Tibial nerve (tissue), 4 donors: Measurements from ENCODE around the gene FARP1.

Source experiments
- CTCF ChIP-seq, 5 experiments: fragments of 200-600 bp in 3 of 5; fragments of 450-650 bp in 2 of 5; sonication (generic) in 3 of 5; IDR thresholded peaks; one replicate each; pipeline ENCODE4 v1.5.1; 2016 to 2019; ENCODE audit warnings: antibody characterized with exemption in 5 of 5, mild to moderate bottlenecking in 3 of 5, moderate library complexity in 2 of 5
- EP300 ChIP-seq, 2 donors: sonication (generic); formaldehyde crosslinking; IDR thresholded peaks; one replicate each; pipeline ENCODE4 v1.6.1; 2017; ENCODE audit warnings: antibody characterized with exemption in 2 of 2, mild to moderate bottlenecking in 1 of 2
- POLR2A ChIP-seq, 2 donors: fragments of 450-650 bp; IDR thresholded peaks; one replicate each; pipeline ENCODE4 v1.6.1; 2017; ENCODE audit warnings: antibody characterized with exemption in 2 of 2, mild to moderate bottlenecking in 2 of 2, moderate library complexity in 2 of 2

- TF ChIP-seq POLR2A (IDR thresholded peaks at IDR 0.05) (no peak), CTCF (IDR thresholded peaks at IDR 0.05) (no peak), EP300 (IDR thresholded peaks at IDR 0.05) (no peak)
These were observed 328.0 kb downstream of the FARP1 start for GRCh38 chr13:98470920-98471319.
